Caco-2 (cell line): ENCODE measurements around the gene LRIT1. TPM values are rescaled to one million over a fixed set of nuclear protein-coding genes. Genes with fewer than 3 reads are reported as not detected.

Experiments
- BruUV-seq: library from RNA; stranded (reverse); fragments of 400-500 nt; replicated peaks from 2 replicates; lab custom pipeline; 2021; lab: Mats Ljungman, UMichigan
- CTCF ChIA-PET: fragments of 300-600 bp; sonication (Branson Sonifier 250); formaldehyde crosslinking; loops from one replicate; lab custom pipeline; 2022; ENCODE audit warnings: antibody characterized with exemption; lab: Charles Lee
- POLR2A ChIA-PET: fragments of 300-600 bp; sonication (Branson Sonifier 250); formaldehyde crosslinking; loops from one replicate; lab custom pipeline; 2022; ENCODE audit warnings: antibody characterized with exemption; lab: Charles Lee
- DNase-seq, 2 experiments: peaks; one replicate each; pipeline versions ENCODE4 v3.0.0 to v3.0.0-alpha.2; 2020 to 2022
- H3K27me3 ChIP-seq: replicated peaks from 2 replicates; pipeline ENCODE4 v1.6.0; 2011; ENCODE audit warnings: low read length; ENCODE audit not compliant: control insufficient read depth, insufficient read depth
- H3K36me3 ChIP-seq: 2 replicates; pipeline ENCODE4 v1.5.1; 2011; ENCODE audit warnings: low read length; ENCODE audit not compliant: control insufficient read depth, insufficient read depth
- H3K4me1 ChIP-seq: fragments of 250-450 bp; sonication (Bioruptor Pico); 2 replicates; pipeline ENCODE4 v1.5.1; 2020; ENCODE audit warnings: mild to moderate bottlenecking
- H3K4me3 ChIP-seq: 2 replicates; pipeline ENCODE4 v1.5.1; 2011; ENCODE audit warnings: low read depth, mild to moderate bottlenecking, control low read depth, low read length
- H3K9me3 ChIP-seq: fragments of 250-450 bp; sonication (Bioruptor Pico); 2 replicates; pipeline ENCODE4 v1.5.1; 2020; ENCODE audit warnings: mild to moderate bottlenecking, moderate library complexity
- H3K27ac Mint-ChIP-seq: one replicate; pipeline ENCODE4 v1.8.0; 2022; ENCODE audit warnings: mixed read lengths; ENCODE audit not compliant: unreplicated experiment
- H3K27me3 Mint-ChIP-seq: one replicate; pipeline ENCODE4 v1.8.0; 2022; ENCODE audit warnings: mixed read lengths; ENCODE audit not compliant: insufficient read depth, unreplicated experiment
- H3K36me3 Mint-ChIP-seq: one replicate; pipeline ENCODE4 v1.8.0; 2022; ENCODE audit warnings: mild to moderate bottlenecking, mixed read lengths; ENCODE audit not compliant: insufficient read depth, unreplicated experiment
- H3K4me1 Mint-ChIP-seq: one replicate; pipeline ENCODE4 v1.8.0; 2022; ENCODE audit warnings: low read depth, mixed read lengths; ENCODE audit not compliant: unreplicated experiment
- H3K4me3 Mint-ChIP-seq: one replicate; pipeline ENCODE4 v1.8.0; 2022; ENCODE audit warnings: mild to moderate bottlenecking, moderate library complexity, mixed read lengths; ENCODE audit not compliant: unreplicated experiment
- H3K9me3 Mint-ChIP-seq: one replicate; pipeline ENCODE4 v1.8.0; 2022; ENCODE audit warnings: mixed read lengths; ENCODE audit not compliant: unreplicated experiment
- intact Hi-C: fragments of 100-400 bp; cut with micrococcal nuclease; formaldehyde crosslinking; loops from one replicate; pipeline ENCODE4 v1.10.0; 2022; ENCODE audit not compliant: unreplicated experiment
- total RNA-seq: library from RNA; stranded (reverse); gene quantifications from 2 replicates; pipeline ENCODE4 v1.2.3, GENCODE V29; 2022
- TF ChIP-seq, protein P1 (sequence below), 2 experiments: fragments of 200-600 bp in 1 of 2; IDR thresholded peaks; 1 replicate in 1 of 2; 2 replicates in 1 of 2; pipeline versions ENCODE4 v1.5.1 to v1.8.0; 2011 to 2022; ENCODE audit warnings: antibody characterized with exemption in 1 of 2, control low read depth in 1 of 2, inconsistent platforms in 1 of 2, low read depth in 1 of 2, low read length in 1 of 2, mild to moderate bottlenecking in 1 of 2, moderate library complexity in 1 of 2; ENCODE audit not compliant: insufficient read depth in 1 of 2, severe bottlenecking in 1 of 2, unreplicated experiment in 1 of 2

LRIT1 gene
- total RNA-seq, 1 experiment from 2014 or later, result not detected

GRCh38 chr10:84244651-84245270 lies 3.4 kb upstream of the LRIT1 start, which contains the start of gene RGR:
RGR (plus strand) TSS chr10:84245053; CDS start chr10:84245091, 38 bp downstream.
- TF ChIP-seq, protein P1, sequence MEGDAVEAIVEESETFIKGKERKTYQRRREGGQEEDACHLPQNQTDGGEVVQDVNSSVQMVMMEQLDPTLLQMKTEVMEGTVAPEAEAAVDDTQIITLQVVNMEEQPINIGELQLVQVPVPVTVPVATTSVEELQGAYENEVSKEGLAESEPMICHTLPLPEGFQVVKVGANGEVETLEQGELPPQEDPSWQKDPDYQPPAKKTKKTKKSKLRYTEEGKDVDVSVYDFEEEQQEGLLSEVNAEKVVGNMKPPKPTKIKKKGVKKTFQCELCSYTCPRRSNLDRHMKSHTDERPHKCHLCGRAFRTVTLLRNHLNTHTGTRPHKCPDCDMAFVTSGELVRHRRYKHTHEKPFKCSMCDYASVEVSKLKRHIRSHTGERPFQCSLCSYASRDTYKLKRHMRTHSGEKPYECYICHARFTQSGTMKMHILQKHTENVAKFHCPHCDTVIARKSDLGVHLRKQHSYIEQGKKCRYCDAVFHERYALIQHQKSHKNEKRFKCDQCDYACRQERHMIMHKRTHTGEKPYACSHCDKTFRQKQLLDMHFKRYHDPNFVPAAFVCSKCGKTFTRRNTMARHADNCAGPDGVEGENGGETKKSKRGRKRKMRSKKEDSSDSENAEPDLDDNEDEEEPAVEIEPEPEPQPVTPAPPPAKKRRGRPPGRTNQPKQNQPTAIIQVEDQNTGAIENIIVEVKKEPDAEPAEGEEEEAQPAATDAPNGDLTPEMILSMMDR (IDR thresholded peaks at IDR 0.05; ENCODE audit: insufficient read depth in 1 of 2, low read depth in 1 of 2, low read length in 1 of 2, severe bottlenecking in 1 of 2, unreplicated experiment in 1 of 2), result no peak
- Mint-ChIP-seq H3K4me1 (no peaks in the 10 kb centered on the region), H3K4me3 (no peak within 1 kb of the TSS), H3K9me3 (no peaks in the 10 kb centered on the region), H3K27ac (no peak within 1 kb of the TSS), H3K27me3 (peaks cover 28% of the 10 kb centered on the region), H3K36me3 (no peaks in the 10 kb centered on the region)
- no peak for DNase-seq
- CTCF ChIA-PET, result no interaction called here
- no peak within 1 kb of the TSS for H3K4me3 ChIP-seq
- no peaks in the 10 kb centered on the region for H3K4me1 ChIP-seq
- intact Hi-C loops, result no loop called here
- BruUV-seq, result no TSS peak
- H3K9me3 ChIP-seq, result no peaks in the 10 kb centered on the region
- H3K36me3 ChIP-seq, result no peaks in the 10 kb centered on the region
- H3K27me3 ChIP-seq, result peaks cover 3% of the 10 kb centered on the region
- POLR2A ChIA-PET, result no interaction called here

GRCh38 chr10:84243759-84244158 lies 2.4 kb upstream of the LRIT1 start:
- Histone ChIP-seq H3K27me3 (peaks cover 3% of the 10 kb centered on the region), H3K4me3 (no peak overlapping the region), H3K4me1 (no peaks in the 10 kb centered on the region), H3K36me3 (no peaks in the 10 kb centered on the region), H3K9me3 (no peaks in the 10 kb centered on the region)
- ChIA-PET CTCF (no interaction called here), POLR2A (no interaction called here)
- Mint-ChIP-seq H3K4me1 (no peaks in the 10 kb centered on the region), H3K27me3 (peaks cover 27% of the 10 kb centered on the region), H3K27ac (no peak overlapping the region), H3K9me3 (no peaks in the 10 kb centered on the region), H3K4me3 (no peak overlapping the region), H3K36me3 (no peaks in the 10 kb centered on the region)
- no TSS peak for BruUV-seq
- DNase-seq, result no peak
- TF ChIP-seq, protein P1 (IDR thresholded peaks at IDR 0.05; ENCODE audit: insufficient read depth in 1 of 2, low read depth in 1 of 2, low read length in 1 of 2, severe bottlenecking in 1 of 2, unreplicated experiment in 1 of 2), result no peak
- intact Hi-C loops, result no loop called here

DNA sequence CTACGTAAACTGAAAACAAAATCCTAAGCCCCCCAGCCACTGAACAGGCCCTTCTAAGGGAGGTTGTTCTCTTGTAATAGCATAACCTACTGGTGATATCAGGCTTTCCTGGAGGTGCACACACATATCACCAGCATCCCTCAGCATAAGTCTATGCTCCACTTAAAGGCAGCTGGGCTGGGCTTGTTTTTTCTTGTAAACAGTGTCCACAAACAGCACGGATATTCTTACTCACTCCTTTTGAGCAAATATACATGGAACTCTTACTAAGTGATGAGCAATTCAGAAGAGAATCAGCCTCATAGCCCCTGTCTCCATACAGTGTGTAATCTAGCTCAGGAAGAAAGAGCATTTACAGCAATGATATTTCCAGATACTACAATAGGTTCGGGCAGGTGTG lies 2.4 kb downstream of the LRIT1 start:
- TF ChIP-seq, protein P1 (IDR thresholded peaks at IDR 0.05; ENCODE audit: insufficient read depth in 1 of 2, low read depth in 1 of 2, low read length in 1 of 2, severe bottlenecking in 1 of 2, unreplicated experiment in 1 of 2), result no peak
- Histone ChIP-seq H3K4me1 (no peaks in the 10 kb centered on the region), H3K4me3 (no peak overlapping the region), H3K9me3 (no peaks in the 10 kb centered on the region), H3K27me3 (no peaks in the 10 kb centered on the region), H3K36me3 (no peaks in the 10 kb centered on the region)
- BruUV-seq, result no TSS peak
- H3K27ac Mint-ChIP-seq, result no peak overlapping the region
- ChIA-PET CTCF (no interaction called here), POLR2A (no interaction called here)
- no peaks in the 10 kb centered on the region for H3K4me1 Mint-ChIP-seq
- H3K27me3 Mint-ChIP-seq, result peaks cover 9% of the 10 kb centered on the region
- no peaks in the 10 kb centered on the region for H3K36me3 Mint-ChIP-seq
- H3K9me3 Mint-ChIP-seq, result no peaks in the 10 kb centered on the region
- H3K4me3 Mint-ChIP-seq, result no peak overlapping the region
- intact Hi-C loops, result no loop called here
- DNase-seq, result no peak
